GM18519 (cell line): ENCODE measurements around the gene AGBL4.

Source experiments
- ATAC-seq: cut with Tn5 transposase; IDR thresholded peaks from one replicate; pipeline ENCODE4 v1.9.1; 2021; ENCODE audit warnings: mild to moderate bottlenecking, moderate library complexity; ENCODE audit not compliant: unreplicated experiment, low FRiP score

AGBL4 gene

GRCh38 chr1:48676376-48676775 lies 1347.4 kb downstream of the AGBL4 start:
- ATAC-seq: no peak

- no peak for ATAC-seq
These were observed 1348.5 kb downstream of the AGBL4 start for GRCh38 chr1:48675251-48675650.

GRCh38 chr1:48674641-48675040 lies 1349.1 kb downstream of the AGBL4 start:
- no peak for ATAC-seq

GRCh38 chr1:48673332-48674105 lies 1350.2 kb downstream of the AGBL4 start:
- ATAC-seq: no peak

- ATAC-seq: no peak
These were observed 1352.2 kb downstream of the AGBL4 start for GRCh38 chr1:48671578-48671977.

GRCh38 chr1:48670234-48671020 lies 1353.3 kb downstream of the AGBL4 start:
- ATAC-seq: no peak

GRCh38 chr1:48668339-48668738 lies 1355.4 kb downstream of the AGBL4 start:
- ATAC-seq: no peak

GRCh38 chr1:48667782-48668181 lies 1356.0 kb downstream of the AGBL4 start:
- ATAC-seq: no peak

GRCh38 chr1:48665708-48666407 lies 1357.9 kb downstream of the AGBL4 start:
- ATAC-seq: no peak

- ATAC-seq: no peak
These were observed 1361.9 kb downstream of the AGBL4 start for GRCh38 chr1:48661726-48662463.

- ATAC-seq: no peak
These were observed 1364.0 kb downstream of the AGBL4 start for GRCh38 chr1:48659801-48660200.

- no peak for ATAC-seq
These were observed 1366.3 kb downstream of the AGBL4 start for GRCh38 chr1:48657413-48657812.

GRCh38 chr1:48654606-48655210 lies 1369.0 kb downstream of the AGBL4 start:
- ATAC-seq: no peak

- ATAC-seq: no peak
These were observed 1371.4 kb downstream of the AGBL4 start for GRCh38 chr1:48652334-48652733.

GRCh38 chr1:48649880-48650279 lies 1373.9 kb downstream of the AGBL4 start:
- no peak for ATAC-seq

GRCh38 chr1:48645883-48646282 lies 1377.9 kb downstream of the AGBL4 start:
- ATAC-seq: no peak

GRCh38 chr1:48644905-48645605 lies 1378.7 kb downstream of the AGBL4 start:
- no peak for ATAC-seq

GRCh38 chr1:48644190-48644900 lies 1379.4 kb downstream of the AGBL4 start:
- no peak for ATAC-seq

- ATAC-seq: no peak
These were observed 1380.6 kb downstream of the AGBL4 start for GRCh38 chr1:48643193-48643592.
